CMK (cell line): ENCODE results near the gene BANF1.
A peak's percentile ranks its signal among the peaks of the same experiment; 100 is the strongest.
"Not testable (repeated sequence)": the region's sequence is repeated elsewhere in the genome, so short reads cannot be mapped to it uniquely, and the experiment has no call there.

Experiments used
- DNase-seq: peaks from one replicate; pipeline ENCODE4 v3.0.0-alpha.2; 2010; ENCODE audit warnings: low read depth

Gene BANF1

DNA sequence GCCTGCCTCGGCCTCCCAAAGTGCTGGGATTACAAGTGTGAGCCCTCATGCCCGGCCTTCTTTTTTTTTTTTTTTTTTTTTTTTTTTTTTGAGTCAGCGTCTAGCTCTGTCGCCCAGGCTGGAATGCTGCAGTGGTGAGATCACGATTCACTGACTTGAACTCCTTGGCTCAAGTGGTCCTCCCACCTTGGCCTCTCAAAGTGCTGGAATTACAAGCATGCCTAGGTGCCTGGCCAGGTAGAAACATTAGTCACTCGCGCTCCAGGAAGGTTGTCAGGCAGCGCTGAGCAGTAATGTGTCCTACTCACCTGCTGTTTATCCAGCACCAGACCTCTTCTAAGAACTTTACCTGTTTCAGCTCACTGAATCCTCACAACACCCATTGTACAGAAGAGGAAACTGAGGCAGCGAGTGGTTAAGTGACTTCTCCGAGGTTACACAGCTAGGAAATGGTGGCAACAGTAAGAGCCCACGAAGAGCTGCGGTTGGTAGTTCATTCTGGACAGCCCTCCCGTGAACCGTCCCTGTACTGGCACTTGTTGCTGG, 9.0 kb downstream of the BANF1 start:
- no peak for DNase-seq

DNA sequence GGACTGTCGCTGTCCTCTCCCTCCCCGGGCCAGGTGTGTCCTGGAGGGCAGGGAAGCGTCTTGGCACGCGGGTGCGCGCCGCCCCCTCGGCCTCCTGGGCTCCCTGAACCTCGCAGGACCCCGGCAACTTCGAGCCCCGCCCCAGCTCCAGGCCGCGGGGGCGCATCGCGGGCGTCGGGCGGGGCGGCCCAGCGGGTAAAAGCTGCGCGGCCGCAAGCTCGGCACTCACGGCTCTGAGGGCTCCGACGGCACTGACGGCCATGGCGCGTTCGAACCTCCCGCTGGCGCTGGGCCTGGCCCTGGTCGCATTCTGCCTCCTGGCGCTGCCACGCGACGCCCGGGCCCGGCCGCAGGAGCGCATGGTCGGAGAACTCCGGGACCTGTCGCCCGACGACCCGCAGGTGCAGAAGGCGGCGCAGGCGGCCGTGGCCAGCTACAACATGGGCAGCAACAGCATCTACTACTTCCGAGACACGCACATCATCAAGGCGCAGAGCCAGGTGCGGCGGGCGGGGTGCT, 9.5 kb downstream of the BANF1 start, which contains the start of gene CST6:
CST6 (plus strand) TSS at position 224 of the 519 bp plus-strand sequence; CDS start at position 261, 37 bp downstream.
- DNase-seq, result no peak

DNA sequence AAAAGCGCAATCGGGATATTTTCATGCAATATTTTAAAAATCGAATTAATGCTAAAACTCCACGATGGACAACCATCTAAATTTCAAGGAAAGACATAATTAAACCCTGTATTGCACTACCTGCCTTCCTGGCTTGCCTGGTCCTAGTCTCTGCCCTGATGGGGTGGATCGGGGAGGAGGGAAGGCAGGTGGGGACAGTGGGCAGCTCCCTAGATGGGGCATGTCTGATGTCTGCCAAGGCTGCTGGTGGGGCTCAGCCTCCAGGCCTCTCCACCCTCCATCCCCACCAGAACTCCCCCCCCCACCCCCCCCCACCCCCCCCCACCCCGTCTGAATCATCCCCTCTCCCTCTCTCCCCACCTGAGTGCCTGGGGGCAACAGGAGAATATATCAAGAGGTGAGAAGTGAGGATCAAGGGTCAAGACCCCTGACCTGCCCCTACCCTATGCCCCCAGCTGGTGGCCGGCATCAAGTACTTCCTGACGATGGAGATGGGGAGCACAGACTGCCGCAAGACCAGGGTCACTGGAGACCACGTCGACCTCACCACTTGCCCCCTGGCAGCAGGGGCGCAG, 10.2 kb downstream of the BANF1 start:
- no peak for DNase-seq

DNA sequence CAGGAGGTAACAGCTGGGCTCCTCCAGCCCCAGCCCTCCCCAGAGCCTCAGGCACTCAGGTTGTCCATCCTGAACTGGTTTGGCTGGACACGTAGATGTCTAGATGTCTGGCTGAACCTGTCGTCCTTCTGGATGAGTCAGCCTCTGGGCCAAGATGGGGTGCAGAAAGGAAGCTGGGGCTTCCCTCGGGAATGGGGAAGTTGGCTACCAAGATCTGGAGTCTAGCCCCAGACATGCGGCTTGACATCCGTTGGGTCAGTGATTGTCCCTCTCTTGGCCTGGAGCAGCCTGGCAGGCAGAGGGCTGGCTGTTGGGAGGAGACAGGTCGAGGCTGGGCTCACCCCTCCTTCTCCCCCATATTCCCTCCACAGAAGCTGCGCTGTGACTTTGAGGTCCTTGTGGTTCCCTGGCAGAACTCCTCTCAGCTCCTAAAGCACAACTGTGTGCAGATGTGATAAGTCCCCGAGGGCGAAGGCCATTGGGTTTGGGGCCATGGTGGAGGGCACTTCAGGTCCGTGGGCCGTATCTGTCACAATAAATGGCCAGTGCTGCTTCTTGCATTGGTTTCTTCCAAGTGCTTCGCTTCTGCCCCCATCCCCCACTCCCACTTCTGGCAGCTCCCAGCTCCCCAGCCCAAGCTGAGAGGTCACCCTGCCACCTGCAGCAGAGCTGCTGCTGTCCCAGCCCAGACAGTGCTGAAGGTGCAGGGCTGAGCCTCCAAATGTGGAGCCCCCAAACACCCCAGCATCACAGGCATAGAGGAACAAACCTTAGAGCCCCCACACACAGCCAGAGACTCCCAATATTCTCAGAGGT, 10.9 kb downstream of the BANF1 start:
- no peak for DNase-seq

DNA sequence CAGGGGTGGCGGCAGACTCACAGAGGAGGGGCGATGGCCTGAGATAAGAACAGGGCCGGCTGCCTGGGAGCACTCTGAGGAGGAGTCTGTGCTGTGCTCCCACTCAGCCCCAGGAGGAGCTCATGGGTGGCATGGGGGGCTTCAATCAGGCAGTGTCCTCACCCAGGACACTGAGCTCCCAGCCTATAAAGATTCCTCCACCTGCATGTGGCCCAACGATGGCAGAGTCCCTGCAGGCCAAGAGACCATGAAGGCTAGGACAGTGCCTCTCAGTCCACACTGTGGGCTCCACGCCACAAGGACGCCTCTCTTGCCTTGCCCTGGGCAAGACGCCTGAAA, 11.4 kb downstream of the BANF1 start:
- DNase-seq, result no peak

DNA sequence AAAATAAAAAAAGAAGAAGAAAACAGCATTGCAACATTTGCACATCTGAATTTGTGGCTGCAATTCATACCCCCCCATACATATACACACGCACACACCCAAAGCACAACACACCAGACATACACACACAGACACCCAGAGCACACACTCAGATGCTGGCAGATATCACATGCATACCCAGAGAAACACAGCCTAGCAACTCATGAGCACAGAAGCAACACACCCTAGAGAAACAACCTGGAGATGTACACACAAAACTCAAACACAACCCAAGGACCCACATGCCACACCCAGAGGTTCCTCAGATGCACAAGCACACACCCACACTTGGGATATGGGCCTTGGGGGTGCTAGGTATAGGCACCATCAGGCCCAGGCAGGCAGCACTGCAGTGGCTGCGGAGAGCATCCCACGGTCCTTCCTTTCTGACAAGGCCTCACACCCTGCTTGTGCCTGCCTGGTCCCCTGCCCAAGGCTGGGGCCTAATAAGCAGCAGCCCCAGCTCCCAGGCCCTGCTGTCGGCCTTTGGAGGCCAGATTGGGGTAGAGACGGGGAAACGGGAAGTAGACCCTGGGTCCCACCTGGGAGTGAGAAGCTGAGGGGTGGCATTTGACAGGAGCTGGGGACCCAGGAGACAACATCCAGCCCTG, 12.6 kb downstream of the BANF1 start:
- DNase-seq, result no peak

DNA sequence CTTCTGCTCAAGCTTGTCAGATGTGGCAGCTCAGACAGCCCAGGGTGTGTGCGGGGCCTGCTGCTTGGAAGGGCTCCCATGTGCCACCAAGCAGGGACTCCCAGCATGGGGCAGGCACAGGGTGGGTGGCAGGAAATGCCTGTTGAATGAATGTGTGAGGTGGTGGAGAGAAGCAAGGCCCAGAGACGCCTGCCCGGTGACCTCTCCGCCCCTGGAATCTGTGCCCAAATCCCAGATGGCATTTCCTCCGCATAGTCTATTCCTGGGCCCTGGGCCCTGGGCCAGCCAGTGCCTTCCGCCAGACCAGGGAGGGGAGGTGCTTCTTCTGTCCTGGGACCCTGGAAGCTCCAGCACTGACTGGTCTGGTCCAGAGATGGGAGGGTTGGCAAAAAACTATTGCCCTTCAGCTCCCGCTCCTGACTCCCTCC, 13.2 kb downstream of the BANF1 start:
- no peak for DNase-seq

DNA sequence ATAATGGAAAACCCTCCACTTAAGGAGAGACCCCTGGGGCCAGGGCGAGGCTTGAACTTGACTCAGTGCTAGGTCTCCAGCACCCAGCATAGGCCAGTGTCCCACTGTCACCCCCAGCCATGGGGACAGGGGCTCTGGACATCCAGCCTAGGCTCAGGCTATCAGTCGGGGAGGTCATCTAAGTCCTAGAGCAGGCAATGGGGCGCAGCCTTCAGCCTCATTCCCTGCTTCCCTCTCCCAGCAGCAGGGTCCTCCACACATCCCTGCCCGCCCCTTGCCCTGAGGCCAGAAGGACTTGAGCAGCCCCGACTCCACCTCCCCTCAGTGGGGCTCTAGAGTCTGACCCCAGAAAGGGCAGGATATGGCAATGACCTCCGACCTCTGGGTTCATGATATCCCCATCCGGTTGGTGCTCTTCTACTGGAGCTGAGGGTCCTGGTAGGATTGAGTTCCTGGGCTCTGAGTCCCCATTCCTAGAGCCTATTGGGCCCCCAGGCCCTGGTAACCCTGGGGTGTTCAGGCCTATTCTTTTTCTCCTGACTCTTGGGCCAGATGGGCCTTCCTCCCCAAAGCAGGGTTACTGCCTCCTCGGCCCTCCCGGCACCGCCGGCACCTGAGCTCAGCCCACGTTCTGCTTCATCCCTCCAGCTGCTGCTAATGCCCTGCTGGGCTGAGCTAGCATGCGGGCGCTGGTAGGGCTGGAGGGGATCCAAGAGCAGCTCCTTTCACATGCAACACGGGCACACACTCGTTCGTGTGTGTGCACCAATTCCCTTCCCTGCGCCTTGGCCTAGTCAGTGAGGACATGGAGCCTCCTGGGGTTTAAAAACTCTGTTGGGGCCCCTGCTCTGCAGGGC, 13.9 kb downstream of the BANF1 start:
- no peak for DNase-seq

DNA sequence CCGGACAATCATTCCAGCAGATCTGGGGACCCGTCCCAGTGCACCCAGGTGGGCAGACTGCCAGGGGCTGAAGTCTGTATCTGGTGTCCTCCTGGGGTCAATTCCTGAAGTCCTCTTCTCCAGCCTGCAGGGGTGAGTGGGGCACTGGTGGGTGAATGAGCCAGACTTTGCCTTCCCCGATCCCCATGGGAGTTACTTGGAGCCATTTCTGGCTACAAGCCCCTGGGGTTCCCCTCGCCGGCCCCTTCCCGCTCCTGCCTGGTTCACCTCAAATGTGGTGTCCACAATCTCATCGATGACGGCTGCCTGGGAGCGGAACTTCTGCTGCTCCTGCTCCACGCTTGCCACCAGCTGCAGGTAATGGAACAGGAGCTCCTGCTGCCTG, 14.5 kb downstream of the BANF1 start:
- DNase-seq, result no peak

DNA sequence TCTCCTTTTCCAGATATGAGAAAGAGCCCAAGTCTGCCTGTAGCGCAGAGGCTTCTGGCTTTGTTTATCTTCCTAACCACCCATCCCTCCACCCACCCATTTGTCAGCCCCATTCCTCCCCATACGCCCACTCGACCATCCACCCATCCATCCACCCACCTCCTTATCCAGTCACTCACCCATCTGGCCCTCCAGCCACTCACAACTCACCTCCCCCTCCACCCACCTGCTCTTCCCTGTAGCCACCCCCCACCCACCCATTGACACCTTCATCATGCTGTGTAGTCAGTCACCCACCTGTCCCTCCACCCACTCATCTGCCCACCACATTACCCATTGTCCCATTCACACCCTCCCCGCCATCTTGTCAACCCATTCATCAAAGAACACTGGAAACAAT, 15.0 kb downstream of the BANF1 start:
- no peak for DNase-seq

DNA sequence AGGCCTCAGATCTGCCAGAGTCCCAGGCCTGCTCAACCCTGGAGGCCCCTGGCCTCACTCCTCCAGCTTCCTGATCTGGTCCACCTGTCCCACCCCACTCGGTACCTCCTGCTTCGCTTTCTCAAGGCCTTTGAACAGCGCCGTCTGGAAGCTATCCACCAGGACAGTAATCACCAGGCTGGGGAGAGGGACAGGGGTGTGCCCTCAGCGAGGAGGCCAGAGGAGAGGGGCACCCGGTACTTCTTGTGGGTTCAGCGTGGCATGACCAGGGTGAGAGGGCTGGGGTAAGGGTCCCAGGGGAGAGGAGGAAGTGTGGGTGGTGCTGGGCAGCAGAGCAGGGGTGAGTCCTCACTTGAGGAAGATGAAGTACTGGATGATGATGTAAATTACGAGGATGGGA, 17.9 kb downstream of the BANF1 start:
- DNase-seq, result no peak

DNA sequence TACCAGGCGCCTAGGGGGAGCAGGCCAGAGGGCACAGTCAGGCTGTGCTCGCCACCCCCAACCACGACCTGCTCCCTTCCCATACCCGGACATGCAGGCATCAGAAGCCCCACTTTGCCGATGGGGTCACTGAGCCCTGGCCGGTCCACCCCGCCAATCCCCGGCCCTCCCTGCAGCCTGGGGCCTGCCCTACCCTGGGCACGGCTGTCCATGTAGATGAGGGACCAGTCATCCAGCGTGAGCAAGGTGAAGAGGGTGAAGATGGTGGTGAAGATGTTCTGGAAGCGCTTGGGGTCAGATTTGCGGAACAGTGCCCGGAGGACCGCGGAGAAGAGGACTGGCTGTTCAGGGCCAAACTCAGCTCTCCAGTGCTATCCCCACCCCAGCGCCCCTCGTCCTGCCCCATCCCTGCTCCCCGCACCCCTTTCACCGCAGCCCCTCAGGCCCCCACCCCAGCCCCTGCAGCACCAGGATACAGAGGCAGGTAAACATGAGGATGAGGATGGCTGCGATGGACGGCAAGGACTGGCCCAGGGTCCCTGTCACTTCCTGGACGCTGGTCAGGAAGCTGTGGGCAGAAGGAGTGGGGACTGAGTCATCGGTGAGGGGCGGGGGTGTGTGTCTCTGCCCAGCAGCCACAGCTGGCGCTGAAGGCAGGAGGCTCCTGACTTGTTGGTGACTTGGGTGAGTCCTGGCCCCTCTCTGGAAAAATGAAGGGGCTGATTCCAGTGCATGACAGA, 18.5 kb downstream of the BANF1 start:
- DNase-seq, result peak; percentile 74

DNA sequence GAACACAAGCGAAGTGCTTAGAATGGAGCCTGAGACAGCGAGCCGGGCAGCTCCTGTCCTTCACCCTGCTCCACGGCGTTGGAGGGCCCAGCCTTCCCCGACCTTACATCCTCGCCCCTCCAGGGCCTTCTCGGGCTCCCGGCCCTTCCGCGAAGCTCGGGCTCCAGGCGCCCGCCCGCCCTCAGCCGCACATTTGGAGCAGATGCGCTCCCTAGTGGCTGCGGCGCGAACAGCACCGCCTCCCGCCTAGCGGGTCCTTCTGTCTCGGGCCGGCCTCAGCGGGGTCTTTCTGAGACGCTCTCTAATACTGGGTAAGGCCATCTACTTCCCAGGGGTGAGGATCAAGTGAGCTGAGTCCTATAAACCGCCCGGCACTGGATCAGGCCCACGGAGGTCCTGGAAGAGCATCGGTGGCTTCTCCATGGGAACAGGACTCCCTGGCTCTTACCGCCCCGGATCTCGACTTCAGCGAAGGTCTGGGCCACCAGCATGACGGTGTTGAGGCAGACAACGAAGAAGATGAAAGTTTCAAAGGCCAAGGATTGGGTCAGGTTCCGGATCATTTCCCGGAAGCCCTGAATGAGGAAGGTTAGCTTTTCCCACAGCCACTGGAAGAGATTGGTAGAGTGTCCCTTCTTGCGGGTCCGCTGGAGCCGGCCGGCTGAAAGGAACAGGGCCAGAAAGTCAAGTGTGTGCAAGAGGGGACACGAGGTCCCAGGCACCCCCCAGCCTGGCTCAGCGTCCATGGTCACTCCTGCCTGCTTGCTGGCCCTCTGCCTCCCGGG, 20.3 kb downstream of the BANF1 start:
- no peak for DNase-seq

DNA sequence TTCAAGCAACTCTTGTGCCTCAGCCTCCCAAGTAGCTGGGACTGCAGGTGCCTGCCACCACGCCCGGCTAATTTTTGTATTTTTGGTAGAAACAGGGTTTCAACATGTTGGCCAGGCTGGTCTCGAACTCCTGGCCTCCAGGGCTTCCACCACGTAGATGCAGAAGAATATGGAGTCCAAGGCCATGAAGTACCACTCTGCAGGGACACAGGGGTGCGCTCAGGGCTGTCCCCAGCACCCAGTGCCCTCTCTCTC, 20.8 kb downstream of the BANF1 start:
- DNase-seq, result not testable (repeated sequence)

DNA sequence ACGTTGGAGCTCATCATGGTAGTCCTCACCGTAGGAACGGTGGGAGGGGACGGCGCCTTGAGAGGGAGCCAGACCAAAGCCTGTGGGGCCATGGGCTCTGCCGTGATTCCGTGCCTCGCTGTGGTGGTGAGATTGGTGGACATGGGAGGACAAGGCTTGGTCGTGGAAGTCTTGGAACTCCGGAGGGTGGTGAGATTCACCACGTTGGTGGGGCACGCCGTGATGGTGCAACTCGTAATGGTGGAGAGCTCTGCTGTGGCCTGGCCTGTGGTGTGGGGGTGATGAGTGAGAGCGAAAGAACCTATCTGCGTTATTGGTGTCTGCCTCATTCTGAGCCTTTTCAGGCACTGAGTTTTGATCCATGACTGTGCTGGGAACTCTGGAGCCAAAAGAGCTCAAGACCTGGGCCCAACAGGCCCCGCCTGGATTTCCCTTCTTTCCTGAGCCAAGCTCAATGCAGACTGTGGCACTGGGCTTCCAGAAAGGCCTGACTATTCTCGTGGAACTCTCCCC, 23.8 kb downstream of the BANF1 start, which contains the start of gene CATSPER1:
CATSPER1 (minus strand) TSS at position 463 of the 513 bp plus-strand sequence; CDS start at position 363, 100 bp downstream.
- no peak for DNase-seq

DNA sequence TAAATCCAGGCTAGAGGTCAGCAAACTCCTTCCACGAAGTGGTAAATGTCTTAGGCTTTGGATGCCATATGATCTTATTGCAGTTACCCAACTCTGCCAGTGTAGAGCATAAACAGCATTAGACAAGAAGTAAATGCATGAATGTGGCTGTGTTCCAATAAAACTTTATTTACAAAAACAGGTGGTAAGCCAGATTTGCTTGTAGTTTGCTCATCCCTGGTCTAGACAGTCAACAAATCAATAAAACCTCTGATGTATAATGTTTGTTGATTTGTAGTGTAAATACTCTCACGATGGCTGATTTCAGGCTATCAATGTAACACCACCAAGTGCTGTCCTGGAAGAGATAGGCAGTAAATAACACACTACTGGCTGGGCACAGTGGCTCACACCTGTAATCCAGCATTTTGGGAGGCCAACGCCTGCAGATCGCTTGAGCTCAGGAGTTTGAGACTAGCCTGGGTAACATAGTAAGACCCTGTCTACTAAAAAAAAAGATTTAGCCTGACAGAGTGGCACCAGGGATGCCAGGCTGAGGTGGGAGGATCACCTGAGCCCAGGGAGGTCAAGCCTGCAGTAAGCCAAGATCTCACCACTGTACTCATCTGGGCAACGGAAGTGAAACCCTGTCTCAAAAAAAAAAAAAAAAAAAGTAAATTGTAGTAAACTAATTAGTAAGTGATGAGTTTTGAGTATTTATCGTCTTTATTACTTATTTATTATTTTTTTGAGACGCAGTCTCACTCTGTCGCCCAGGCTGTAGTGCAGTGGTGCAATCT, 30.8 kb downstream of the BANF1 start:
- DNase-seq, result no peak

DNA sequence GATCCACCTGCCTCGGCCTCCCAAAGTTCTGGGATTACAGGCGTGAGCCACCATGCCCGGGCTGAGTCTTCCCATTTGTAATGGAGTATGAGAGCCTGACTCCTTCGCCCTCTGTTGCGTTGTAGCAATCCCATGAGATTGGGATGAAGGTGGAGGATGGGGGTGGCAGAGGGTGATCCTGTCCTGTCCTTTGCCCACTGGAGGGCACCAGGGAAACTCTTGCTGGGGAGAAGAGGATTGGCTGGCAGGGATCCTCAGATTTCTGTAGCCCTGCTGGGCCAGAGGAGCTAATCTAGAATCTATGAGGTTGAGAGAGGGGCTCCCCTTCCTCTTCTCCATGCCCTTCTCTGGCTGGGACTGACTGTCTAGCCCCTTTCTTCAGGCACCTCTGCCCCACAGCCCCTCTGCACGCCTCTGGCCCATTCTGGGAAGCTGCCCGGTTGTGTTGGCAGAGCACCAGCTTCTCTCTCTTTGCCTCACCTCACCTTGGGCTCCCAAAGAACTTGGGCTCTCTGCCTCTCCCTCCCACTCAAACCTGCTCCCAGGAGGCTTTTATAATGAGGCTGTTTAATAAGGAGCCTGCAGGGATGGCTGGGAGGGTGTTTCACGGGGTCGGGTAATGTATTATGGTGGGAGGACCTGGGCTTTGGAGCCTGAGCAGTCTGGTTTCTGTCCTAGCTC, 33.5 kb downstream of the BANF1 start:
- DNase-seq, result no peak

DNA sequence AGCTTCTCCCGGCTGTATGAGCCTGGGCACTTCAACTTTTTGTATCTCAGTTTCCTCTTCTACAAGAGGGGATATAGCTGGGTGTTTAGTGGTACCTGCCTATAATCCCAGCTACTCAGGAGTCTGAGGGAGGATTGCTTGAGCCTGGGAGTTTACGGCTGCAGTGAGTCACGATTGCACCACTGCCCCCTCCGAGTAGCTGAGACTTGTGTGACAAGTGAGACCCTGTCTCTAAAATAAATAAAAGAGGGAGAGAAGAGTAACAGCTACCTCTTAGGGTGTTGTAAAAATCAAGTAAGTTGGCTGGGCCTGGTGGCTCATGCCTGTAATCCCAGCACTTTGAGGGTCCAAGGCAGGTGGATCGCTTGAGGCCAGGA, 34.0 kb downstream of the BANF1 start:
- no peak for DNase-seq

DNA sequence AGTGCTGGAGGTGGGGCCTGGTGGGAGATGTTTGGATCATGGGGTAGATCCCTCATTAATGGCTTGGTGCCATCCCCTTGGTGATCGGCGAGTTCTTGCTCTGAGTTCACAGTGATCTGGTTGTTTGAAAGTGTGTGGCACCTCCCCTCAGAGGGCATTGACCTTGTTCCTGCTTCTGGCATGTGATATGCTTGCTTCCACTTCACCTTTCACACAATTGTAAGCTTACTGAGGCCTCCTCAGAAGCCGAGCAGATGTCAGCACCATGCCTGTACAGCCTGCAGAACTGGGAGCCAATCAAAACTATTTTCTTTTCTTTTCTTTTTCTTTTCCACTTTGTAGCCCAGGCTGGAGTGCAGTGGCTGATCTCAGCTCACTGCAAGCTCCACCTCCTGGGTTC, 35.0 kb downstream of the BANF1 start:
- DNase-seq, result no peak
